ENCODE measurements around the gene TMIGD2. TPM values are rescaled to one million over a fixed set of nuclear protein-coding genes. Genes with fewer than 3 reads are reported as not detected.
"Not testable (repeated sequence)": the region's sequence is repeated elsewhere in the genome, so short reads cannot be mapped to it uniquely, and the experiment has no call there.

The TMIGD2 gene
- polyA plus RNA-seq, 1 experiment: not detected

GRCh38 chr19:4260613-4261191 is 41.5 kb downstream of the TMIGD2 start:
- H3K4me3 ChIP-seq (ENCODE audit: low read depth, low read length): no peak overlapping the region
- ChIA-PET CTCF (interaction anchor here (0.7 to 2.1 kb wide), 4 partner anchors 26 to 291 kb away, joined by 3 to 6 read pairs (median 3); partner anchors contain the start of gene SH3GL1), POLR2A (no interaction called here)
- no peaks in the 10 kb centered on the region for H3K27me3 ChIP-seq (ENCODE audit: control insufficient read depth, insufficient read depth, low read length)
- no peak for DNase-seq (ENCODE audit: low read depth)
- peaks cover 26% of the 10 kb centered on the region for H3K36me3 ChIP-seq (ENCODE audit: control insufficient read depth, insufficient read depth, low read length)
- TF ChIP-seq CTCF (IDR thresholded peaks at IDR 0.05; ENCODE audit: insufficient read depth, low read depth, low read length): no peak

DNA sequence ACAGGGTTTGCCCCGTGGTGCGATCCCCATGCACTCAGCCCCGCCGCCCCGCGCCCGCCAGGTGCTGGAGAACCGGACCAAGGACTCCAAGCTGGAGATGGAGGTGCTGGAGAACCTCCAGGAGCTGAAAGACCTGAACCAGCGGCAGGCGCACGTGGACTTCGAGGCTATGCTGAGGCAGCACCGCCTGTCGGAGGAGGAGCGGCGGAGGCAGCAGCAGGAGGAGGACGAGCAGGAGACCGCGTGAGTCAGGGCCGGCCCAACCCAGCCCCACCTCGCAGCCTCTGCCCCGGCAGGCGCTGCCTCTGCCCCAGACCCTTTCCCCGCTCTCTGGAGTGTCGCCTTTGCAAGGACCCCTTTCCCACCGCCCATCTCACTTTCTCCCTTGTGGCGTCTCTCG is 44.0 kb downstream of the TMIGD2 start:
- Histone ChIP-seq H3K27me3 (ENCODE audit: control insufficient read depth, insufficient read depth, low read length) (no peaks in the 10 kb centered on the region), H3K4me3 (ENCODE audit: low read depth, low read length) (no peak overlapping the region), H3K36me3 (ENCODE audit: control insufficient read depth, insufficient read depth, low read length) (peaks cover 27% of the 10 kb centered on the region)
- POLR2A ChIA-PET: no interaction called here
- TF ChIP-seq CTCF (IDR thresholded peaks at IDR 0.05; ENCODE audit: insufficient read depth, low read depth, low read length): no peak
- no peak for DNase-seq (ENCODE audit: low read depth)
- CTCF ChIA-PET: interaction anchor here (0.5 to 1.9 kb wide), 2 partner anchors 9 to 22 kb away, joined by 3 to 11 read pairs; no protein-coding TSS in a partner anchor

- TF ChIP-seq CTCF (IDR thresholded peaks at IDR 0.05; ENCODE audit: insufficient read depth, low read depth, low read length): no peak
- CTCF ChIA-PET: interaction anchor here (0.6 kb wide), 1 partner anchor 323 kb away, joined by 3 read pairs; no protein-coding TSS in a partner anchor
- DNase-seq (ENCODE audit: low read depth): no peak
- H3K4me3 ChIP-seq (ENCODE audit: low read depth, low read length): no peak overlapping the region
- POLR2A ChIA-PET: no interaction called here
- H3K36me3 ChIP-seq (ENCODE audit: control insufficient read depth, insufficient read depth, low read length): peaks cover 26% of the 10 kb centered on the region
- H3K27me3 ChIP-seq (ENCODE audit: control insufficient read depth, insufficient read depth, low read length): no peaks in the 10 kb centered on the region
Observed at GRCh38 chr19:4257025-4257424, 45.2 kb downstream of the TMIGD2 start.

DNA sequence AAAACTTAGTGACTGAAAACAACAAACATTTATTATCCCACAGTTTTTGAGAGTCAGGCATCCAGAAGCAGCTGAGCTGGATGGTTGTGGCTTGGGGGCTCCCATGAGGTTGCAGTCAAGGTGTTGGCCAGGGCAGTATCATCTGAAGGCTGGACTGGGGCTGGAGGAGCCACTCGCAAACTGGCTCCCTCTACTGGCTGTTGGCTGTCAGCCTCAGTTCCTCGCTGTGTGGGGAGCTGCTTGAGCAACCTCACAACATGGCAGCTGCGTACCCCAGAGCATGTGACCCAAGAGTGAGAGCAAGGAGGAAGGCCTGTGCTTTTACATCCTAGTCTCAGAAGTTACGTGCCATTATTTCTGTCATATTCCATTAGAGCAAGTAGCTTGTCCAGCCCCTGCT is 45.6 kb downstream of the TMIGD2 start:
- ChIA-PET POLR2A (no interaction called here), CTCF (interaction anchor here (0.6 kb wide), 1 partner anchor 322 kb away, joined by 3 read pairs; no protein-coding TSS in a partner anchor)
- H3K4me3 ChIP-seq (ENCODE audit: low read depth, low read length): no peak overlapping the region
- DNase-seq (ENCODE audit: low read depth): no peak
- TF ChIP-seq CTCF (IDR thresholded peaks at IDR 0.05; ENCODE audit: insufficient read depth, low read depth, low read length): peak; percentile 17; the same call in 1 of the 2 replicates
- H3K27me3 ChIP-seq (ENCODE audit: control insufficient read depth, insufficient read depth, low read length): no peaks in the 10 kb centered on the region
- peaks cover 23% of the 10 kb centered on the region for H3K36me3 ChIP-seq (ENCODE audit: control insufficient read depth, insufficient read depth, low read length)

DNA sequence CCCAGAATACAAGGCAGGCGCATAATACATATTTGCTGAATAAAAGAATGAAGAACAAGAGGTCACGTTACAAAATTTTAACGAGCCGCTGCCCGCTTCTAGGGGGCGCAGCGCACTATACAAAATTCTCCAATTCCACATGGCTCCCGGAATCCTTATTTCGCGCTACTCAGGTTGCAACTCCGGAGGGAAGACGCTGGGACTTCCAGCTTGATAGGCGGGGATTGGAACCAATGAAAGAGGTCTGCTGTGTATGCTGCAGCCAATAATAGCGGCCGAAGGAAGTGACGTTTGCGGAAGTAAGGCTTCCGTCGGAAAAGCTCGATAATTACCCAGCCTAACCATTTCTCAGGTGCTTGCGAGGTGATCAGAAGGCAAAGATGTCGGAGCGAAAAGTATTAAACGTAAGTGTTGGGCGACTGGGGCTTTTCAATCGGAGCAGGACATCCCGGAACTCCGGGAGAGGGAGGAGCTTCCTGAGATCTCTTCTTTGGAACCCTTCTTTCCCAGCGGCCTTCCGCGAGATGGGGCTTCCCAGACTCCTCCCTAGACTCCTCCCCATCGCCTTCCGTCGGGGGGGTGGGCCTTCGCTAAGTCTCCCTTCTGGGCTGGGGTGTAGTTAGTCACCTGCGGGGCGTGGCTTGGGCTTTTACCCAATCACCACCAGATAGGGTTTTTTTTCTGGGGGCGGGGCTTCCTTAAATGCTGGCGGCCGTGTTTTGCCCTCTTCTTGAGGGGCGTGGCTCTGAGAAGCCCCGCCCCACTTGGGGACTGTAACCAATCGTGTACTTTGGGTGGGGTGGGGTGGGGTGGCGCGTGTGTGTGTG is 55.2 kb downstream of the TMIGD2 start, which contains the start of gene YJU2:
Gene YJU2 (plus strand): TSS at position 314 of the 827 bp plus-strand sequence. CDS start 67 bp downstream, at position 381.
- DNase-seq (ENCODE audit: low read depth): peak; percentile 94
- CTCF ChIA-PET: interaction anchor here (0.6 to 1.1 kb wide), 8 partner anchors 13 to 278 kb away, joined by 3 to 5 read pairs (median 4); no protein-coding TSS in a partner anchor
- Histone ChIP-seq H3K27me3 (ENCODE audit: control insufficient read depth, insufficient read depth, low read length) (no peaks in the 10 kb centered on the region), H3K36me3 (ENCODE audit: control insufficient read depth, insufficient read depth, low read length) (peaks cover 9% of the 10 kb centered on the region; the same call in 1 of the 2 replicates), H3K4me3 (ENCODE audit: low read depth, low read length) (peak within 1 kb of the TSS; percentile 86)
- POLR2A ChIA-PET: interaction anchor here (0.6 kb wide), 1 partner anchor 28 kb away, joined by 16 read pairs; no protein-coding TSS in a partner anchor
- TF ChIP-seq CTCF (IDR thresholded peaks at IDR 0.05; ENCODE audit: insufficient read depth, low read depth, low read length): peak; percentile 61

DNA sequence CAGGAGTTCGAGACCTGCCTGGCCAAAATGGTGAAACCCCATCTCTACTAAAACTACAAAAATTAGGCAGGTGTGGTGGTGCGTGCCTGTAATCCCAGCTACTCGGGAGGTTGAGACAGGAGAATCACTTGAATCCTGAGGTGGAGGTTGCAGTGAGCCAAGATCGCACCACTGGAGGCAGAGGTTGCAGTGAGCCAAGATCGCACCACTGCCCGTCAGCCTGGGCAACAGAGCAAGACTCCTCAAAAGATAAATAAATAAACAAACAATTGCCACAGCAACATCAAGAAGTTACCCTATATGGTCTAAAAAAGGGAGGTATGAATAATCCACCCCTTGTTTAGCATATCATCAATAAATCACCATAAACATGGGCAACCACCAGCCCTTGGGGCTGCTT is 56.3 kb downstream of the TMIGD2 start:
- DNase-seq (ENCODE audit: low read depth); H3K36me3 ChIP-seq (ENCODE audit: control insufficient read depth, insufficient read depth, low read length); H3K4me3 ChIP-seq (ENCODE audit: low read depth, low read length); H3K27me3 ChIP-seq (ENCODE audit: control insufficient read depth, insufficient read depth, low read length); CTCF ChIA-PET; POLR2A ChIA-PET: not testable (repeated sequence)
